ENCODE data around the gene CEP85L.

Gene CEP85L

DNA sequence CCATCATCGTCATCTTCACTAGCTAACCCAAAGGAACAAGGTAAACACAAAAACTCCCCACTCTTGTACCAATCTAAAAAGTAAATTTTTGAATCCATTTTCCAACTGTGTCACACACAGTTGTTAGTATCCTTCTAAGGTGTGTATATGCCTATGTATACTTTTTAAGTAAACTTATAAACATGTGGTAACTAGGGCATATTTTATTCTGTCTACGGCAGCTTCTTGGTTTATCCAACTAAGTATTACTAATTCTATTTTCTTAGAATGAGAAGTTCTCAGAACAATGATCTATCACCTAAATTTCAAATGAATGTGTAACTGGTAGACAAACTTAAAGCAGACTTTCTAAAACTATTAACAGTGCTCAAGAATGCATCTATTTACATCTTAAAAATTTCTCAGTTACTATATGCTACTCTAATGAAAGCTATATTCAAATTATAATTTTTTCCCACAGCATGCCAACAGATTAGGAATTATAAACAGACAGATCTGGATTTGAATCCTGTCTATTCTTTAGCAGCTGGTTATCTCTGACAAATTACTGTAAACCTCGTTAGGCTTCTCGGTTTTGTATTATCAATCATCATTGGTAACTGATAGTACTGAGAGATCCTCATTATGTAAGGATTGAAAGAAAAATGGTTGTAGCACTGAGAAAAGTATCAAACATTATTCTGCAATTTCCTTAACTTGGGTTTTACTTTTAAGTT lies 105.1 kb downstream of the CEP85L start:
- DNase-seq (ENCODE audit: low read depth in 4 of 4, low spot score in 1 of 4), result no peak

DNA sequence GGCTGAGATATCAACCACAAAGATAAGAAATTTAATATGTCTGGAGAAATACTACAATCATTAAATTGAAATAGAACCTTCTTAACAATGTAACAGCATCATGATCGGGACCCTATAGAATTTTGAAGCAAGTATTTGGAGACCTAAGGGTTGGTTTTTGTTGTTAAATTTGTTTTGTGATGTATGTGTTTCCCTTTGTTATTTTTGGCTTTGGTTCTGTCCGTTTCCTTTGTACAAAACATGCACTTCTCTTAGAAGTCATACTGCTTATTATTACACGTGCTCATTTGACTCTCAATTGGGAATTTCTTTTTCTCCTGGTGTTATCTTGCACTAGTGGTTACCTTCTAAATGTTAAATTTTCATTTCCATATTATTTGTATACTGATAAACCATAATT lies 107.3 kb downstream of the CEP85L start:
- DNase-seq (ENCODE audit: low read depth in 4 of 4, low spot score in 1 of 4), result no peak

DNA sequence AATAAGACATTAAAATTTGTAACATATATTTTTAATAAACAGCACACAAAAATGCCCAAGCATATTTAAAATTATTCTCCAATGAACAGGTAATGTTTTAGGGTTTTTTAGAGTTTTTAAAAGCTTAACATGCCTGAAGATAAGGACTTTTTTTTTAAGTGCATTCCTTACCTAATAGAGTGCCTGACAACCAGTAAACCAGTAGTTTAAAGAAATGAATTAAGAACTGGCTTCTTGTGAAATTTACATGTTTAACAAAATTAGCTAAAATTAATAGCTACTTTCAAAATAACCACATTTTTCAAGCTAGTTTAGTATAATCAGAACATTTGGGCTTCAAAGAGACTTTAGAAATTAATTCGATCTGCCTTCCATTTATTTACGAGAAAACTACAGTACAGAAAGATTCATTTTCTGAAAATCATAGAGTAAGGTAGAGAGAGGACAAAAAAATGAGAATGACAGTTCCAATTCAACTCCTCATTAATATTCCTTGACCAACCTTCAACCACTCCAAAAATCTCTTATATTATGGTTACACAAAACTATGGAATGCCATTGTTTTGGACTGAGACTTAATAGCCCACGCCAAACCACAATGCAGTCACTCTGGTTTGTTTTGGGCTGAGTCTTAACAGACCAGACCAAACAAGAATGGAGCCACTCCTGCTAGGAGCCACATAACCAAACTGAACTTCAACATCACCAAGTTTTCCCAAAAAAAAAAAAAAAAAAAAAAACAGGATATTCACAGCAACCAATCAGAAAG lies 109.0 kb downstream of the CEP85L start:
- no peak for DNase-seq (ENCODE audit: low read depth in 4 of 4, low spot score in 1 of 4)

DNA sequence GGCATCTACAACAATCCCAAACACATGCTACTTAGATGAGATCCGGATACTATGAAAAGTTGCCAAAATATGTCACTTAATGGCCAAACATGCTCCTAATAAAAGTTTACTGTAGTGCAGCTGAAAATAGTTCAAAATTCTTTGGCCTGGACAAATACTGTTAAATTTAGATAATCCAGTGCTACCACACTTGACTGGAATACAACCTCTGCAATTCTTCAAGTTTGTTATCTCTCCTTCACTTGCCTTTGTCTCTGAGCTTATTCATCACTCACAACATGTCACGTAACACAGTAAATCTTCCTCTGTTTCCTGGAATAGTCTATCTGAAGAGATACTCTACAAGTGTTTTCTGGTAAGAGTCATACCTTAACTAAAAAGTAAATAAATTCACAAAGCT lies 113.8 kb downstream of the CEP85L start:
- no peak for DNase-seq (ENCODE audit: low read depth in 4 of 4, low spot score in 1 of 4)

DNA sequence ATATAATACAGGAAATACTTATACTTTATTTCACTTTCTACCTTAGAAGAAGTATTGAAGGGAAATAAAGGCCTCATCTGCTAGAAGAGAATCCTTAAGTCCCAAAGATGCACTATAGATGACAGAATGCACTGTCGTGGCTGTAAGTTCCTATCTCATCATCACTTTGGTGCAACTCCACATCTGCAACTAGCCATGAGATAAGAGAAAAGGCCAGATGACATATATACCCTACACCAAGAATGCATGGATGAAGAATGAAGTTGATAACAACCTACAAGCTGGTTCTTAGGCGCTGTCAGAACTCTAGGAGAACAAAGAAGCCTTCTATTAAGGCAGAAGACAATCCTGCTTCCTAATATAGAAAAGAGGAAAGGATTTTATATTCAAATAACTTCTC lies 114.9 kb downstream of the CEP85L start:
- DNase-seq (ENCODE audit: low read depth in 4 of 4, low spot score in 1 of 4), result no peak

DNA sequence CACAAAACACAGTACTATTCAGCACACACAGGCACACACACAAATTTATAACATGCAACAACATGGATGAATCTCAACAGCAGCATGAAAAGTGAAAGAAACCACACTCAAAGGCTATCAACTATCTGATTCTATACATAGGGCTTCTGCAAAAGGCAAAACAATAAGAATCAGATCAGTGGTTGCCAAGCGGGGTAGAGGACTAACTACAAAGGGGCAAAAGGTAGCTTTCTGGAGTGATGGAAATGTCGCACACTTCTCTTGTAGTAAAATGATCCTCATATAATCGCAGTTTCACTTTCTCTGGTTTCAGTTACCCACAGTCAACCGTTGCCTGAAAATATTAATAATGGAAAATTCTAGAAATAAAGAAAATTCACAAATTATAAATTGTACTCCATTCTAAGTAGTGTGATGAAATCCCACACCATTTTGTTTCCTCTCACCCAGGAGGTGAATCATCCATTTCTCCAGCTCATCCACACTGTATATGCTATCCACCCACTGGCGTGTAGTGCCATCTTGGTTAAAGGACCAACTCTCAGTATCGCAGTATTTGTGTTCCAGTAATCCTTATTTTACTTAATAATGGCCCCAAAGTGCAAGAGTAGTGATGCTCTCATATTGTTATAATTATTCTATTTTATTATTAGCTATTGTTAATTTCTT lies 116.1 kb downstream of the CEP85L start:
- DNase-seq (ENCODE audit: low read depth in 4 of 4, low spot score in 1 of 4), result no peak

DNA sequence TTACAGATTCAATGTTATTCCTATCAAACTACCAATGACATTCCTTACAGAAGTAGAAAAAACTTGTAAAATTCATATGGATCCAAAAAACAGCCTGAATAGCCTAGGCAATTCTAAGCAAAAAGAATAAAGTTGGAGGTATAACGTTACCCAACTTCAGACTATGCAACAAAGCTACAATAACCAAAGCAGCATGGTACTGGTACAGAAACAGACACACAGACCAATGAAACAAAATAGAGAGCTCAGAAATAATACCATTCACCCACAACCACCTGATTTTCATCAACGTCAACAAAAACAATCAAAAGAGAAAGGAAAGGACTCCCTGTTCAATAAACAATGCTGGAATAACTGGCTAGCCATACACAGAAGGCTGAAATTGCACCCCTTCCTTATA lies 120.4 kb downstream of the CEP85L start:
- no peak for DNase-seq (ENCODE audit: low read depth in 4 of 4, low spot score in 1 of 4)

DNA sequence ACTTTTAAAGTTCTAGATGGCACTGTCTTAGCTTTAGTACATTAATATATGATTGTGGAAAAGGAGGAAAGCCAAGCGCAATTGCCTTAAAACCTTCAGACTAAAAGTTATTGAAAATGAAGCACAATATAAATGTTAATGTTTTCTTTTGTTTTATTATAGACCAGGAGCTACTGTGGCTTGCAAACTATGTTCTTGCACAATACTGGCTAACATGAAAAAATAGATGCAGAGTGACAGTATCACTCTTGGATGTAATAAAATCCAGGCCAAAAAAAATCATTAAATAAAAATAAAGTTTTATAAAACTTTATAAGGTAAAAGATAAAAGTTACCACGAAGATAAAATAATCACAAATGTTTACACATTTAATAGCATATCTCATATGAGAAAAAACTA lies 121.6 kb downstream of the CEP85L start:
- no peak for DNase-seq (ENCODE audit: low read depth in 4 of 4, low spot score in 1 of 4)

DNA sequence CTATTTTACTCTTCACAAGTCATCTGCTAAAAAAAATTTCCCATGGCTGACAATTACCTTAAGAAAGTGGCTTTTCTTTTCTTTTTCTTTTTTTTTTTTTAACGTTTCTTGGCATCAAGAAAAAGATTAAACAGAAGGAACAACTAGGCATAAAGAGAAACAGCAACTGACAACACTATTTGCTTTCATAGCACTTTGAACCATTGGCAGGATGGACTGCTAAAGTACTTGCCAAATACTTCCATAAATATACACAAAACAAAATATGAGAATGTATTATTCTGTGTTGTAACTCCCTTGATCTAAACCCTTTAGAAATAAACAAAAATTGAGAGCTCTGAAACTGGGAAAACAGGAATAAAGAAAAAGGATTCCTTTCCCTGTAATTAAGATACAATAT lies 123.3 kb downstream of the CEP85L start:
- no peak for DNase-seq (ENCODE audit: low read depth in 4 of 4, low spot score in 1 of 4)

DNA sequence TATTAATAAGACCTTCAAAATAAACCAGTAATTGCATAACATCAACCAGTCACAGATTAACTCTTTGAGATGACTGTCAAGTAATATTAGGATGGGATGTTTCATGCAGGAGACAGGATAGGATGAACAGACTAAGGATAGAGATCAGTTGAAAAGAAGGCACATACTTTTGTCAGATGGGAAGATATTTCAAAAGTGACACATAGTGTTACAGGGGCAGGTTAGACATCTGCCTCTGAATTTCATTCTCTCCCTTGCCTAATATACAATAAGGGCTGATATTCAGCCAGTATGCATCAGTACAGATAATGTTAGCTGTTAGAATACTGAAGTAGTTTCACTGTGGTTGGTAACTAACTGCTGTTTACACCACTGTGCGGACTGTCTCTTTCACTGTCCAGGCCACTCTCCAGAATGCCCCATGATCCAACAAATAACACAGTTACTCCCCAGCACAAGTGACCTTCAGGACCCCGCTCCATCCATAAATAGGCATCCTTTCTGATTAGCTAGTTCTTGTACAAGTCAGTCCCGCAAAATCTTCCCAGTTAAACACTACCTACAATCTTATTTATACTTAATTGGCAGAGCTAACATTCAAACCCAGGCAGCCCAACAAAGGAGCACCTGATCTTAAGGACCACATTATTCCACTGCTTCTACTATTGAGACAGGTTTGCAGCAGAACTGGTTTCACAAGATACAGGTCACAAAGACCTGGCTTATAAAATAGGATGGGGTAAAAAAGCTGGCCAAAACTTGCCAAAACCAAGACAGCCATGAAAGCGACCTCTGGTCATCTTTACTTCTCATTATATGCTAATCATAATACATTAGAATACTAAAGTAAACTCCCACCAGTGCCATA lies 125.2 kb downstream of the CEP85L start:
- no peak for DNase-seq (ENCODE audit: low read depth in 4 of 4, low spot score in 1 of 4)

DNA sequence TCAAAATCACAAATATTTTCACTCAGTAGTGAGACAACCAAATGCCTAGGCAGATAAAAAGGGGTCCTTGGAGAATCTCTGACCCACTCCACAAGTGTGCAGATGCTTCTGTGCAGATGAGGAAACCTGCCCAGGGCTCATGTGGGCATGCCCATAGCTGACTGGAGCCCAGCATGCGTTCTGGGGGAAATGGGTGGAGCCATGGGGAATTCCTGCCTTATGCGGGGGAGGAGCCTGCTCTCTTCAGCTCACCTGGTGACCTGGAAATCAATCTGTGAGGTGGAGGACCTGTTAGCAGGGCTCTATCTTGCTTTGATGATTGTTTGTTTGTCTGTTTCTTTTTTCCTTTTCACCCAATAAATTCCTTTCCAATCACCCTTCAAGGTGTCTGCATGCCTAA lies 126.7 kb downstream of the CEP85L start:
- no peak for DNase-seq (ENCODE audit: low read depth in 4 of 4, low spot score in 1 of 4)

DNA sequence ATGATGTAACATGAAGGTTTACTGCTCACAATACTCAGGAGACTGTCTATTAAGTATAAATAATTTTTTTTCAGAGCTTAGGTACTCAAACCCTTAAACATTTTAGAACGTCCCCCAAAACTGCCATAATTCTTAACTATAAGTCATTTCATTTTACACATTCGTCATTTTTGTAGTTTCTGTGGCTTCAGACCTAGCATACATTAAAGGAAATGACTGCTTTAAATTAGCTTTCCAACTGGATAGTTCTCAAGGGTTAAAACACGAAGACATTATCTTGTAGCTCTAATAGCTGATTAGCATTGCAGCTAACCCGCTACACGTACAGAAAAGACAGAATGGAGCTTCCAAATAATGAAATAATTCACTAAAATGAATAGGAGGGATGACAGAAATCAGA lies 128.2 kb downstream of the CEP85L start:
- DNase-seq (ENCODE audit: low read depth in 4 of 4, low spot score in 1 of 4), result no peak

DNA sequence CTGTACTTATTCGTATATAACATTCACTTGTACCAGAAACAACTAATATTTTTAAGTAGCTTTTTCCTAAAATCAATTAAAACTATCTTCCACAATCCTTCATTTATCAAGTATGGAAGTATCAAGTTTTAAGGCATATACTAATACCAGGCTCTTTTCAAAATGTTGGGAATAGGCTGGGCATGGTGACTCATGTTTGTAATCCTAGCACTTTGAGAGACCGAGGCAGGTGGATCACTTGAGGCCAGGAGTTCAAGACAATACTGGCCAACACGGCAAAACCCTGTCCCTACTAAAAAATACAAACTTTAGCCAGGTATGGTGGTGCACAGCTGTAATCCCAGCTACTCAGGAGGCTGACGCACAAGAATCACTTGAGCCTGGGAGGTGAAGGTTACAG lies 129.0 kb downstream of the CEP85L start:
- DNase-seq (ENCODE audit: low read depth in 4 of 4, low spot score in 1 of 4), result no peak

DNA sequence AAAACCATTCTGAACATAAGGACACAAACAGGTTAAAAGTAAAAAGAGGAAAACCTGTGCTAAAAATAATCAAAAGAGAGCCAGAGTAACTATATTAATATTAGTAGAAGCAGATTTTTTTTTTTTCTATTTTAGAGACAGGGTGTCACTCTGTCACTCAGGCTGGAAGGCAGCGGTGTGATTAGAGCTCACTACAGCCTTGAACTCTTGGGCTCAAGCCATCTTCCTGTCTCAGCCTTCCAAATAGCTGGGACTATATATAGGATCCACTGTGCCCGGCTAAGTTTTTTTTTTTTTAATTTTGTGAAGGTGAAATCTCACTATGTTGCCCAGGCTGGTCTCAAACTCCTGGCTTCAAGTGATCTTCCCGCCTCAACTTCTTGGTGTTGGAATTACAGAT lies 136.7 kb downstream of the CEP85L start:
- no peak for DNase-seq (ENCODE audit: low read depth in 4 of 4, low spot score in 1 of 4)

DNA sequence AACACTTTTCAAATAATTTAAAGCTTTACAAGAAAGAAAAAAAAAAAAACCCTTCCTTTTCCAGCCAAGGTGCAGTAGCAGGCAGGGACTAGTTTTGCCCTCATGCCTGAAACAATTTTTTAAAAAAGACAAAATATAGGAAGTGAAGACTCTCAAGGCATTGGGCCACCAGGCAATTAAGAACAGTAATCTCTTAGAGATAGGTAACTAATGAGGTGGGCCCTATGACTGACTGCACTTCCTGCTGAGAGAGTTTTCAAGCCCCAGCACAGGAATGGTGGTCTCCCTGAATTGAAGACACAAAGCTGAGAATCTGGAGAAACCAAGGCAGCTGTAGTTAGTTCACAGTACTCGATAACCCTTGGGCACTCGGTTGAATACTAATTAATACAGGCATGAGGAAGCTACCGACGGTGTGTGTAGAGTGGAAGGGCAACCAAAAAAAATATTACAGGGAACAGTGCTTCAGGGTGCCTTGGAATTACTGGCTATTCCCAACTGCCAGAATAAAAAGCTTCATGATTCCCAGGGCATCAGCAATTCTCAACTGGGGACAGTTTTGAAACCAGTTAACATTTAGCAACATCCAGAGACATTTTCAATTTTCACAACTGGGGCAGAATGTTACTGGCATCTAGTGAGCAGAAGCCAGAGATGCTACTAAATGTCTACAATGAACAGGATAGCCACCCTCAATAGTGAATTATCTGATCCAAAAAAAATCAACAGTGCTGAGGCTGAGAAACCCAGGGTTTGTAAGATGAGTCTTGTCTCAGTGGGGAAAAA lies 139.3 kb downstream of the CEP85L start:
- DNase-seq (ENCODE audit: low read depth in 4 of 4, low spot score in 1 of 4), result no peak

DNA sequence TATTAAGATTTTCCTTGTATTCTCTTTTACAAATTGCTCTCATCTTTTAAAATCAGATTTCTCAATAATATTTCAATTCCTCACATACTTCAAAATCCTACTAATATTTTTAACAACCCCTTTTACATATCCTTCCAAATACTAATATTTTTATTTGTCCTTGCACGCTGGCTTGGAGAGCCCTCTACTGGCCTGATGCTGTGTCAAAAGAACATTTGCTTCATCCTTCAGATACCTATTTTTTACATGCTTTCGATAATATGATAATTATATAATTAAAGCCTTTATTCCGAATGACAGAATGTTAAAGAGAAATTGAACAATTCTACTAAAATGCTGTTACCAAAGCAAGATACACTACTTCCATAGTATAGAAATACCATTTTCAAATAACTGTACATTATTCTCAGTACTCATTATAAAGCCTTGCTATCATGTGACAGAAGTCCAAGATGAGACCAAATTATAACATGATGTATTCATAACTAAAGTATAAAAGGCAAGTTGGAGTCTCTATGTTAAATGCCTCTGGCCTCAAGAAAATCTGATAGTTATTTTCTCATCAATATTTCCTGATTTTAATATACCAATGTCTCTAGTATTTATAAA lies 142.3 kb downstream of the CEP85L start:
- DNase-seq (ENCODE audit: low read depth in 4 of 4, low spot score in 1 of 4), result no peak

DNA sequence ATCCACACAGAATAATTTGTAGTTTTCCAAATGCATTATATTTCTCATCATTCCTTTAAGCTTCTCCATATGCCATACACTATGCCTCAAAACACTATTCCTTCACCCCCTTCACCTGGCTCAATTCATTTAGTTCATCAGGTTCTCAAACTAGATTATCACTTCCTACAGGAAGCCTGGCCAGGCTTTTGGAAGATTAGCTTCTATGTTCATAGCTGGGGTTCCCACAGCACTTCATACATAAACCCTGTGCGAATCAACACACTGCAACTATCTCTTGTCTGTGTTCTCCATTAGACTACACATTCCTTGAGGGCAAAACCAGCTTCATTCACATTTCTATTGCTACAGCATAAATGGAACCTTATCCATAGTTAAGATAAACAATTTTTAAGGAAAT lies 143.8 kb downstream of the CEP85L start:
- DNase-seq (ENCODE audit: low read depth in 4 of 4, low spot score in 1 of 4), result no peak

DNA sequence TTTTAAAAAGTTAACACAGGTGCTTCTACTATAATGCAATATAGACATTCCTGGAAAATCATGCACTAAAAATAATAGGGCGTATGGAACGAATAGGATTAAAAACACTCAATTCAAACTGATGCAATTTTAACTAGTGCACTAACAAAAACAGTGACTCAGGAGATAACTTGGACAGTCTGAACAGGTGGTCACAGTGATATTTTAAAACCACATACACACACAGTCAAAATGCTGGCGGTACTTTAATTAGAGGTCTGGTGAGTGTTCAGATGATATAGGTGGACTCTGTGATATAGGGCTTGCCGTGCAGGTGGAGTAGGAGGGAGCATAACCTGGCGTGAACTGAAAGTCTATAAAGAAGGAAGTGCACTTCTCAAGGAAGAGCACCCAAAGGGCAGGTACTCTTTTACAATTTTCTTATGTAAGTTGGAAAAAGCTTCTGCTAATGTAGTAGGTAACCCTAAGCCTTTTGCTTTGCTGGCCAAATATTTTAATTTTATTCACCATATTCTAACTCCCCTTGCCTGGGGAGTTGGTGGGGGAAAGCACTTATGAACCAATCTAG lies 145.2 kb downstream of the CEP85L start:
- DNase-seq (ENCODE audit: low read depth in 4 of 4, low spot score in 1 of 4), result no peak

DNA sequence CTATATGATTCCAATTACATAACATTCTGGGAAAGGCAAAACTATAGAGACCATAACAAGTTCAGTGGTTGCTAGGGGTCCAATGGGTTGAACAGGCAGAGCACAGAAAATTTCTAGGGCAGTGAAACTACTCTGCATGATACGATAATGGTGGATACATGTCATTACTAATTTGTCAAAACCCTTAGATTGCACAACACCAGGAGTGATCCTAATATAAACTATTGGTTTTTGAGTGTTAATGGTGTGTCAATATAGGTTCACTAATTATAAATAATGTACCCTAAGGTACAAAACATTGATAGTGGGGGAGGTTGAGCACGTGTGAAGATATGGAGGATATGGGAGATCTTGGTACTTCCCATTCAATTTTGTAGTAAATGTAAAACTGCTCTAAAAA lies 145.7 kb downstream of the CEP85L start:
- DNase-seq (ENCODE audit: low read depth in 4 of 4, low spot score in 1 of 4), result no peak

DNA sequence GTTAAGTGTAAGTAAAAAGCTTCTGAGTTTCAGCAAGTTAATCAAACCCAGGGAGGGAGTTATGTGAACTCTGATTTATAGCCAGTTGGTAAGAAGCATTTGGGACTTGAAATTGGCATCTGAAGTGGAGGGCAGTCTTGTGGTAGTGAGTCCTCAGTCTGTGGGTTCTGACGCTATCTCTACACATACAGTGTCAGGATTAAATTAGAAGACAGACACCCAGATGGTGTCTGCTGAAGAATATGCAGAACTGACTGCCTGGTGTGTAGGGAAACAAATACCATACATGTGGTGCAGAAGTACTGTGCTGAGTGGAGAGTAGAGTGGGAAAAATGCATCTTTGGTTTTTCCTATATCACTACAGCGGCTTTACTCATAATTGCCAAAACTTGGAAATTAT lies 146.8 kb downstream of the CEP85L start:
- no peak for DNase-seq (ENCODE audit: low read depth in 4 of 4, low spot score in 1 of 4)
